OCI-LY1 (cell line): ENCODE results near the gene ZNF664.

Experiments used
- H2AFZ ChIP-seq: fragments of 200-600 bp; sonication (generic), shearing (Covaris generic); 2 replicates; pipeline ENCODE4 v1.6.0; 2014; ENCODE audit warnings: antibody characterized with exemption, mild to moderate bottlenecking, low read length
- H3F3A ChIP-seq: fragments of 200-600 bp; sonication (generic), shearing (Covaris generic); 2 replicates; pipeline ENCODE4 v1.6.0; 2014; ENCODE audit warnings: mild to moderate bottlenecking, antibody characterized with exemption, low read length, moderate library complexity; ENCODE audit not compliant: insufficient read depth
- H3K27ac ChIP-seq: fragments of 200-600 bp; sonication (generic); 2 replicates; pipeline ENCODE4 v1.5.1; 2014; ENCODE audit warnings: low read length, mixed run types, mild to moderate bottlenecking, low read depth; ENCODE audit not compliant: poor library complexity, severe bottlenecking
- H3K27me3 ChIP-seq: fragments of 200-600 bp; sonication (generic); 2 replicates; pipeline ENCODE4 v1.6.0; 2014; ENCODE audit warnings: antibody characterized with exemption, mild to moderate bottlenecking, low read length, moderate library complexity; ENCODE audit not compliant: insufficient read depth
- H3K36me3 ChIP-seq: fragments of 200-600 bp; sonication (generic); 2 replicates; pipeline ENCODE4 v1.6.1; 2014; ENCODE audit warnings: mild to moderate bottlenecking, antibody characterized with exemption, low read length, moderate library complexity, mixed read lengths; ENCODE audit not compliant: insufficient read depth
- H3K4me1 ChIP-seq: fragments of 200-600 bp; sonication (generic); 2 replicates; pipeline ENCODE4 v1.5.1; 2014; ENCODE audit warnings: mild to moderate bottlenecking, low read length, moderate library complexity; ENCODE audit not compliant: insufficient read depth, severe bottlenecking
- H3K4me2 ChIP-seq: fragments of 200-600 bp; sonication (generic), shearing (Covaris generic); 2 replicates; pipeline ENCODE4 v1.6.1; 2014; ENCODE audit warnings: low read length
- H3K4me3 ChIP-seq: fragments of 200-600 bp; sonication (generic); 2 replicates; pipeline ENCODE4 v1.5.1; 2014; ENCODE audit warnings: low read length, low read depth, mild to moderate bottlenecking, mixed read lengths; ENCODE audit not compliant: poor library complexity, severe bottlenecking
- H3K79me2 ChIP-seq: fragments of 200-600 bp; shearing (Covaris generic); 2 replicates; pipeline ENCODE4 v1.6.1; 2016; ENCODE audit warnings: mixed run types, low read length, mixed read lengths; ENCODE audit not compliant: insufficient read depth
- H3K9ac ChIP-seq: fragments of 200-600 bp; sonication (generic), shearing (Covaris generic); 2 replicates; pipeline ENCODE4 v1.6.1; 2014; ENCODE audit warnings: mild to moderate bottlenecking, low read length, mixed read lengths
- H3K9me2 ChIP-seq: fragments of 200-600 bp; sonication (generic), shearing (Covaris generic); 2 replicates; pipeline ENCODE4 v1.6.1; 2014; ENCODE audit warnings: low read depth, mild to moderate bottlenecking, low read length, mixed read lengths
- H3K9me3 ChIP-seq: fragments of 200-600 bp; shearing (Covaris generic); 2 replicates; pipeline ENCODE4 v1.6.1; 2014; ENCODE audit warnings: low read length, mixed read lengths
- H4K20me1 ChIP-seq: fragments of 200-600 bp; sonication (generic), shearing (Covaris generic); 2 replicates; pipeline ENCODE4 v1.6.0; 2016; ENCODE audit warnings: mild to moderate bottlenecking, low read length; ENCODE audit not compliant: insufficient read depth
- CTCF ChIP-seq: fragments of 200-600 bp; sonication (generic), shearing (Covaris generic); IDR thresholded peaks from 2 replicates; pipeline ENCODE4 v1.5.1; 2017; ENCODE audit warnings: mild to moderate bottlenecking, antibody characterized with exemption, low read length, moderate library complexity, mixed read lengths
- EZH2 ChIP-seq: fragments of 200-600 bp; sonication (generic), shearing (Covaris generic); IDR thresholded peaks from 2 replicates; pipeline ENCODE4 v1.8.0; 2017; ENCODE audit warnings: borderline replicate concordance, mixed run types, mild to moderate bottlenecking, antibody characterized with exemption, low read length, moderate library complexity, mixed read lengths

ZNF664 gene

GRCh38 chr12:123973552-123974341, 732 bp downstream of the ZNF664 start:
- H3K9me3 ChIP-seq, result no peaks in the 10 kb centered on the region
- no peaks in the 10 kb centered on the region for H3K9me2 ChIP-seq
- peak overlapping the region; percentile 81 for H3K9ac ChIP-seq
- 0 out of 2 replicates have a peak, but pooled peaks cover 4% of the 10 kb centered on the region for H3F3A ChIP-seq
- H3K27me3 ChIP-seq, result no peaks in the 10 kb centered on the region
- TF ChIP-seq EZH2 (no peak), CTCF (no peak)
- no peak overlapping the region for H2AFZ ChIP-seq
- no peak overlapping the region for H3K27ac ChIP-seq
- peaks cover 25% of the 10 kb centered on the region for H3K4me1 ChIP-seq
- peak overlapping the region; percentile 70 for H3K4me3 ChIP-seq
- no peaks in the 10 kb centered on the region for H4K20me1 ChIP-seq
- H3K79me2 ChIP-seq, result 0 out of 2 replicates have a peak, but pooled peaks cover 5% of the 10 kb centered on the region
- peak overlapping the region; percentile 89 for H3K4me2 ChIP-seq
- peaks cover 30% of the 10 kb centered on the region for H3K36me3 ChIP-seq

- no peak overlapping the region for H2AFZ ChIP-seq
- H4K20me1 ChIP-seq, result no peaks in the 10 kb centered on the region
- no peaks in the 10 kb centered on the region for H3K27me3 ChIP-seq
- no peaks in the 10 kb centered on the region for H3K9me3 ChIP-seq
- no peak overlapping the region for H3K27ac ChIP-seq
- H3K9me2 ChIP-seq, result no peaks in the 10 kb centered on the region
- H3K9ac ChIP-seq, result no peak overlapping the region
- H3K4me2 ChIP-seq, result no peak overlapping the region
- H3K4me3 ChIP-seq, result no peak overlapping the region
- H3K36me3 ChIP-seq, result peaks cover 30% of the 10 kb centered on the region
- no peaks in the 10 kb centered on the region for H3F3A ChIP-seq
- TF ChIP-seq CTCF, result no peak
- no peak for TF ChIP-seq EZH2
- H3K4me1 ChIP-seq, result peaks cover 23% of the 10 kb centered on the region
- H3K79me2 ChIP-seq, result 0 out of 2 replicates have a peak, but pooled peaks cover 8% of the 10 kb centered on the region
Measured at GRCh38 chr12:123976227-123976826, 3.3 kb downstream of the ZNF664 start.

GRCh38 chr12:123979566-123979965, 6.6 kb downstream of the ZNF664 start:
- H3K4me2 ChIP-seq, result no peak overlapping the region
- H3K4me1 ChIP-seq, result peaks cover 8% of the 10 kb centered on the region
- H3F3A ChIP-seq, result no peaks in the 10 kb centered on the region
- H4K20me1 ChIP-seq, result no peaks in the 10 kb centered on the region
- no peaks in the 10 kb centered on the region for H3K9me3 ChIP-seq
- H2AFZ ChIP-seq, result no peak overlapping the region
- H3K27me3 ChIP-seq, result no peaks in the 10 kb centered on the region
- no peak overlapping the region for H3K9ac ChIP-seq
- H3K79me2 ChIP-seq, result 0 out of 2 replicates have a peak, but pooled peaks cover 8% of the 10 kb centered on the region
- no peak overlapping the region for H3K27ac ChIP-seq
- TF ChIP-seq CTCF (no peak), EZH2 (no peak)
- no peak overlapping the region for H3K4me3 ChIP-seq
- H3K9me2 ChIP-seq, result no peaks in the 10 kb centered on the region
- H3K36me3 ChIP-seq, result peaks cover 30% of the 10 kb centered on the region
